RWPE2 (cell line): ENCODE measurements around the gene HOXB6.
A peak's percentile ranks its signal among the peaks of the same experiment; 100 is the strongest.

Experiments used
- ATAC-seq: fragments of 200-7000 bp; cut with Tn5 transposase; 3 replicates; pipeline ENCODE4 v1.9.1; 2021; ENCODE audit warnings: low read depth
- DNase-seq: peaks from one replicate; pipeline ENCODE4 v3.0.0-alpha.2; 2020; ENCODE audit warnings: low spot score
- H3K27ac ChIP-seq: fragments of 450-650 bp; 2 replicates; pipeline ENCODE4 v1.5.1; 2017; ENCODE audit warnings: mild to moderate bottlenecking; ENCODE audit not compliant: poor library complexity, severe bottlenecking
- H3K27me3 ChIP-seq: fragments of 250-450 bp; sonication (Bioruptor Pico); 2 replicates; pipeline ENCODE4 v1.5.1; 2021; ENCODE audit warnings: mild to moderate bottlenecking, moderate library complexity; ENCODE audit not compliant: insufficient read depth, poor library complexity, severe bottlenecking
- H3K36me3 ChIP-seq: fragments of 250-450 bp; sonication (Bioruptor Pico); 2 replicates; pipeline ENCODE4 v1.5.1; 2020; ENCODE audit warnings: low read depth, mild to moderate bottlenecking, moderate library complexity
- H3K4me1 ChIP-seq: fragments of 250-450 bp; sonication (Bioruptor Pico); 2 replicates; pipeline ENCODE4 v1.5.1; 2021; ENCODE audit warnings: mild to moderate bottlenecking, moderate library complexity; ENCODE audit not compliant: insufficient read depth, poor library complexity, severe bottlenecking
- H3K4me3 ChIP-seq: fragments of 250-450 bp; sonication (Bioruptor Pico); 2 replicates; pipeline ENCODE4 v1.5.1; 2021; ENCODE audit warnings: mild to moderate bottlenecking, moderate library complexity; ENCODE audit not compliant: severe bottlenecking
- H3K9me3 ChIP-seq: fragments of 250-450 bp; sonication (Bioruptor Pico); 2 replicates; pipeline ENCODE4 v1.5.1; 2021; ENCODE audit warnings: mild to moderate bottlenecking, moderate library complexity; ENCODE audit not compliant: severe bottlenecking
- TF ChIP-seq, protein P1 (sequence below): fragments of 450-650 bp; IDR thresholded peaks from one replicate; pipeline ENCODE4 v1.5.1; 2017; ENCODE audit warnings: mild to moderate bottlenecking, moderate library complexity; ENCODE audit not compliant: poor library complexity, severe bottlenecking

The HOXB6 gene

DNA sequence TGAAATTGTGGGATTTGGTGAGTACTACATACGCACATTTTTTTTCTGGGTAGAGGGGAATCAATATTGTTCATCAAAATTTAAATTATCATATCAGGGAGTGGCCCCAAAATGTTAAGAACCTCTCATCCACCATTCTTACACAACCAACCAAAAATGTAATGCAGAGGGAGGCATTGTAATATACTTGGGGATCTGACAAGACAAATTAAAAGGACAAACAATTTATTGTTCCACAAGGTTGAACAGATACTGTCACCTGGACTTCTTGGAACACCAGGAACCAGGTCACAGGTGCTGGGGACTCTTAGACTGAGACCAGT, 36.0 kb upstream of the HOXB6 start:
- Histone ChIP-seq H3K4me1 (no peaks in the 10 kb centered on the region), H3K9me3 (no peaks in the 10 kb centered on the region), H3K27ac (no peak overlapping the region), H3K27me3 (peaks cover 6% of the 10 kb centered on the region), H3K36me3 (no peaks in the 10 kb centered on the region), H3K4me3 (no peak overlapping the region)
- TF ChIP-seq, protein P1, sequence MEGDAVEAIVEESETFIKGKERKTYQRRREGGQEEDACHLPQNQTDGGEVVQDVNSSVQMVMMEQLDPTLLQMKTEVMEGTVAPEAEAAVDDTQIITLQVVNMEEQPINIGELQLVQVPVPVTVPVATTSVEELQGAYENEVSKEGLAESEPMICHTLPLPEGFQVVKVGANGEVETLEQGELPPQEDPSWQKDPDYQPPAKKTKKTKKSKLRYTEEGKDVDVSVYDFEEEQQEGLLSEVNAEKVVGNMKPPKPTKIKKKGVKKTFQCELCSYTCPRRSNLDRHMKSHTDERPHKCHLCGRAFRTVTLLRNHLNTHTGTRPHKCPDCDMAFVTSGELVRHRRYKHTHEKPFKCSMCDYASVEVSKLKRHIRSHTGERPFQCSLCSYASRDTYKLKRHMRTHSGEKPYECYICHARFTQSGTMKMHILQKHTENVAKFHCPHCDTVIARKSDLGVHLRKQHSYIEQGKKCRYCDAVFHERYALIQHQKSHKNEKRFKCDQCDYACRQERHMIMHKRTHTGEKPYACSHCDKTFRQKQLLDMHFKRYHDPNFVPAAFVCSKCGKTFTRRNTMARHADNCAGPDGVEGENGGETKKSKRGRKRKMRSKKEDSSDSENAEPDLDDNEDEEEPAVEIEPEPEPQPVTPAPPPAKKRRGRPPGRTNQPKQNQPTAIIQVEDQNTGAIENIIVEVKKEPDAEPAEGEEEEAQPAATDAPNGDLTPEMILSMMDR: no peak
- no peak for DNase-seq
- ATAC-seq: no peak

DNA sequence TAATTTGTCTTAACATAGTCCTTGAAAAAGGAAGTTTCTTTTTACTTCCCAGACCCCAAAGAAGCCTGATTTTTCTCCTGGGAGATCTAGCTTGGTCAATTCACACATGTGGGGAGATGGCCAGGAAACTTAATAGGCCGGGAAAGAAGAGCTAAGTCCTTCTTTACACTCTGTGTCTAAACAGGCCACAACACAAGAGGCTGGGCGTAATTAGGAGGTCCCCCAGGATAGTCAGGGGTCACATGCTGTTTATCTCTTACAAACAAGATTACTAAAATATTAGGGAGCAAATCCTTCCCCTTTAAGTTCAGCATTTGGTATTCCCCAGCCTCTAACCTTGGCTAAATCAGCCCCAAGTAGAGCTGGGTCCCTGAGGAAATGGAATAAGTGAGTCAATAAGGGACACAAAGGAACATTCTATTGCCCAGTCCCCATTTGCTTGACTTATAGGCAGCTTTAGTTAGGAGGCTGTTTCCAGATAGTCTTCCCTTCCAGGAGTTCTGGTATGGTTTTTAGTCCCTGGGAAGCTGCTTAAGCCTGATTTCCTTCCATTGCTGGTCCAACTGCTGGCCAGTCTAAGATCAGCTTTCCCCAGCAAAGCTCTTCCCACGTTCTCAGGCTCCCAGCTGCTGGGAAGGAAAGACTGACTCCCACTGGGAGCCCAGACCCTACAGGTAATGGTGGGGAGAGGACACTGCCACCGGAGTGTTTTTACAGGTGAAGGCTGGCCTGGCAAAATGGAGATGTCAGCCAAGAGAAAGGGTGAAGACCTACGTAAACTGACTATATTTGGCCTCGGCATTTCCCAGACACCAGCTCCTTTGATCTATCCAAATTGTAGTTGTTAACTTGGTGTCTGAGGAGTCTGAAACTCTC, 35.4 kb upstream of the HOXB6 start:
- Histone ChIP-seq H3K9me3 (no peaks in the 10 kb centered on the region), H3K4me3 (no peak overlapping the region), H3K36me3 (no peaks in the 10 kb centered on the region), H3K27ac (no peak overlapping the region), H3K27me3 (no peaks in the 10 kb centered on the region), H3K4me1 (no peaks in the 10 kb centered on the region)
- TF ChIP-seq, protein P1: no peak
- ATAC-seq (no peak), DNase-seq (no peak)

DNA sequence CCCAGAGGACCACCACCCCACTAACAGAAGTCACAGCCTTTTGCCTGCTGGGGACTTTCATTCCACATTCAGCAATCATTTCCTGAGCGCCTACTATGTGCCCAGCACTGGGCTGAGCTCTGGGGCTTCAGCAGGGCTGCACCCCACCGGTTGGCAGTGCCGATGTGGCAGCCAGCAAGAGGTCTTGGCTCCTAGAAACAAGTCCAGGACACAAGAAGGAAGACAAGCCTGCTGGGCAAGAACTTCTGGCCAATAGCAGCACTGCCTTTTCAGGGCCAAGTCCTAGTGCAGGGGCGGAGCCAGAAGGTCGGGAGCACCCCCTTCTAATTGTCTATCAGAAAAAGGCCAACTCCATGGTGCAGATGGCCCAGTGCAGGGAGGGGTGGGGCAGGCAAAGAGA, 34.4 kb upstream of the HOXB6 start:
- H3K36me3 ChIP-seq: no peaks in the 10 kb centered on the region
- TF ChIP-seq, protein P1: no peak
- H3K27me3 ChIP-seq: peaks cover 6% of the 10 kb centered on the region
- H3K4me3 ChIP-seq: no peak overlapping the region
- DNase-seq (no peak), ATAC-seq (no peak)
- no peaks in the 10 kb centered on the region for H3K9me3 ChIP-seq
- H3K4me1 ChIP-seq: no peaks in the 10 kb centered on the region
- no peak overlapping the region for H3K27ac ChIP-seq

DNA sequence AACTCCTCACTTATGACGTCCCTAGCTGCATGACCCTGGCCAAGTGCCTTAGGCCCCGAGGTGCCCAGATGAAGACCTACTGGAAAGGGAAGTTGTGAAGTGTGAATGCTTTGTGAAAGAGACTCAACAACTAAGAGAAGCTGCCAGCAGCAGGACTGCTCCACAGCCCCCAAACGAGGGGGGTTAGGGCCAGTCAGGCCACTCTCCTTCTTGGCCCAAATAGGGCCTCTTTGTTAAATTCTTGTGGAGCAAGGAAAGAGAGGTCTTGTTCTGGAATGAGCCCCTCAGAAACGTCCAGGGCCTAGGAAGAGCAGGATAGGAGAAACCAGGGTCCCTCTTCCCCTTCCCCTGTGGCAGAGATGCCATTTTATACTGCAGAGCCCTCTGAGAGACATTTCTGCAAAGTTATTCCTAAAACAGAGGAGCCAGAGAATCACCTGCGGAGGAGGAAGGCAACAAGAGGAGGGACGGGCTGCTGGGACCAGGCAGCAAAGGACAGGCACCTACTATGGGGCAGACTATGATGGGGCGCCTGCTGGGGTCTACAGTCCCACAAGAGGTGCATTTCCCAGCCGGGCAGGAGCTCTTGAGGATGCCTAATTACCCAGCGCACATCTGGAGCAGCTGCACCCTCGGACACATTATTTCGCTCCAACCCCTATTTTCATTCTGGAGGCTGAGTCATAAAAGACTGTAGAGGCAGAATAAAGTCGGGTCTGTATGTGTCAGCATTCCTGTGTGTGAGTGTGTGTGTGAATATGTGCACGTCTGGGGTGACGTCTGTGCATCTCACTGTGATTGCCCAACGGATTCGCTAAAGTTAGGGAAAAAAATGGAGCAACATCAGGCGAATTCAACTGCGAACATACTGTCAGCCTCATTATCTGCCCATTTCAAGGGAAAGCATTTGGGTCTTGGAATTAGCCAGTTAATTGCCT, 32.8 kb upstream of the HOXB6 start:
- TF ChIP-seq, protein P1: no peak
- Histone ChIP-seq H3K9me3 (no peaks in the 10 kb centered on the region), H3K27me3 (peaks cover 14% of the 10 kb centered on the region), H3K27ac (no peak overlapping the region), H3K4me1 (no peaks in the 10 kb centered on the region), H3K4me3 (no peak overlapping the region), H3K36me3 (no peaks in the 10 kb centered on the region)
- no peak for DNase-seq
- ATAC-seq: peak; percentile 74
